COLO668 (cell line): Measurements from ENCODE around the gene GRM1.
"Not testable (repeated sequence)": the region's sequence is repeated elsewhere in the genome, so short reads cannot be mapped to it uniquely, and the experiment has no call there.

Source experiments
- DNase-seq: peaks from one replicate; lab custom pipeline; 2025; ENCODE audit not compliant: unreplicated experiment; lab: John Stamatoyannopoulos, UW

GRM1 gene

GRCh38 chr6:146269482-146269881 is 240.6 kb downstream of the GRM1 start:
- no peak for DNase-seq

GRCh38 chr6:146271163-146271562 is 242.3 kb downstream of the GRM1 start:
- DNase-seq = not testable (repeated sequence)

- DNase-seq = no peak
Measured at GRCh38 chr6:146273490-146273889, 244.6 kb downstream of the GRM1 start.

GRCh38 chr6:146277142-146277541 is 248.3 kb downstream of the GRM1 start:
- no peak for DNase-seq

GRCh38 chr6:146281651-146282362 is 252.9 kb downstream of the GRM1 start:
- DNase-seq = no peak

- no peak for DNase-seq
Measured at GRCh38 chr6:146282837-146283236, 254.0 kb downstream of the GRM1 start.

GRCh38 chr6:146284311-146284710 is 255.4 kb downstream of the GRM1 start:
- no peak for DNase-seq

GRCh38 chr6:146286961-146287360 is 258.1 kb downstream of the GRM1 start:
- no peak for DNase-seq

- no peak for DNase-seq
Measured at GRCh38 chr6:146287691-146288369, 259.0 kb downstream of the GRM1 start.

- no peak for DNase-seq
Measured at GRCh38 chr6:146289816-146290588, 261.1 kb downstream of the GRM1 start.

GRCh38 chr6:146290589-146290901 is 261.7 kb downstream of the GRM1 start:
- DNase-seq = no peak

- DNase-seq = no peak
Measured at GRCh38 chr6:146292506-146292905, 263.6 kb downstream of the GRM1 start.

GRCh38 chr6:146295695-146296094 is 266.8 kb downstream of the GRM1 start:
- no peak for DNase-seq

GRCh38 chr6:146297815-146298214 is 269.0 kb downstream of the GRM1 start:
- DNase-seq = no peak

- DNase-seq = no peak
Measured at GRCh38 chr6:146300521-146300920, 271.7 kb downstream of the GRM1 start.

GRCh38 chr6:146301764-146302163 is 272.9 kb downstream of the GRM1 start:
- no peak for DNase-seq

GRCh38 chr6:146302994-146303393 is 274.1 kb downstream of the GRM1 start:
- no peak for DNase-seq

GRCh38 chr6:146304181-146304580 is 275.3 kb downstream of the GRM1 start:
- DNase-seq = no peak

GRCh38 chr6:146305092-146305491 is 276.2 kb downstream of the GRM1 start:
- DNase-seq = no peak

- no peak for DNase-seq
Measured at GRCh38 chr6:146305951-146306350, 277.1 kb downstream of the GRM1 start.

GRCh38 chr6:146310628-146311027 is 281.8 kb downstream of the GRM1 start:
- no peak for DNase-seq

GRCh38 chr6:146311079-146311478 is 282.2 kb downstream of the GRM1 start:
- DNase-seq = no peak
